WERI-Rb-1 (cell line): ENCODE data around the gene OGA.

ENCODE experiments used
- DNase-seq: peaks from one replicate; pipeline ENCODE4 v3.0.0-alpha.2; 2020
- H3K27ac ChIP-seq: fragments of 250-450 bp; sonication (Bioruptor Pico); 2 replicates; pipeline ENCODE4 v1.5.1; 2020; ENCODE audit warnings: mild to moderate bottlenecking, moderate library complexity
- H3K27me3 ChIP-seq: fragments of 250-450 bp; sonication (Bioruptor Pico); 2 replicates; pipeline ENCODE4 v1.5.1; 2021; ENCODE audit warnings: mild to moderate bottlenecking, low read depth, moderate library complexity; ENCODE audit not compliant: insufficient read depth, severe bottlenecking
- H3K36me3 ChIP-seq: fragments of 250-450 bp; sonication (Bioruptor Pico); 2 replicates; pipeline ENCODE4 v1.5.1; 2020; ENCODE audit warnings: mild to moderate bottlenecking, moderate library complexity
- H3K4me3 ChIP-seq: 2 replicates; pipeline ENCODE4 v1.5.1; 2011; ENCODE audit warnings: low read depth, mild to moderate bottlenecking, control low read depth, low read length
- H3K9me3 ChIP-seq: fragments of 250-450 bp; sonication (Bioruptor Pico); 2 replicates; pipeline ENCODE4 v1.5.1; 2021; ENCODE audit warnings: mild to moderate bottlenecking, moderate library complexity; ENCODE audit not compliant: severe bottlenecking
- TF ChIP-seq, protein P1 (sequence below): IDR thresholded peaks from 2 replicates; pipeline ENCODE4 v1.5.1; 2011; ENCODE audit warnings: low read depth, mild to moderate bottlenecking, control low read depth, inconsistent platforms, low read length

Gene OGA

DNA sequence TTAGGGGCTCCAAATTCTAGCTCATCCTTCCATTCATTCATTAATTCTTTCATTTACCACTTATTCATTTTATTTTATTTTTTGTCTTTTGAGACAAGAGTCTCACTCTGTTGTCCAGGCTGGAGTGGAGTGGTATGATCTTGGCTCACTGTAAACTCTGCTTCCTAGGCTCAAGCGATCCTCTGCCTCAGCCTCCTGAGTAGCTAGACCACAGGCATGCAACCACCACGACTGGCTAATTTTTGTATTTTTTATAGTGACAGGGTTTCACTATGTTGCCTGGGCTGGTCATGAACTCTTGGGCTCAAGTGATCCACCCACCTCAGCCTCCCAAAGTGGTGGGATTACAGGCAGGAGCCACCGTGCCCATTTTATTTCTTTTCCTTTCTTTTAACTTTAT, 74.0 kb downstream of the OGA start:
- no peaks in the 10 kb centered on the region for H3K36me3 ChIP-seq
- H3K4me3 ChIP-seq: no peak overlapping the region
- H3K27ac ChIP-seq: no peak overlapping the region
- TF ChIP-seq, protein P1, sequence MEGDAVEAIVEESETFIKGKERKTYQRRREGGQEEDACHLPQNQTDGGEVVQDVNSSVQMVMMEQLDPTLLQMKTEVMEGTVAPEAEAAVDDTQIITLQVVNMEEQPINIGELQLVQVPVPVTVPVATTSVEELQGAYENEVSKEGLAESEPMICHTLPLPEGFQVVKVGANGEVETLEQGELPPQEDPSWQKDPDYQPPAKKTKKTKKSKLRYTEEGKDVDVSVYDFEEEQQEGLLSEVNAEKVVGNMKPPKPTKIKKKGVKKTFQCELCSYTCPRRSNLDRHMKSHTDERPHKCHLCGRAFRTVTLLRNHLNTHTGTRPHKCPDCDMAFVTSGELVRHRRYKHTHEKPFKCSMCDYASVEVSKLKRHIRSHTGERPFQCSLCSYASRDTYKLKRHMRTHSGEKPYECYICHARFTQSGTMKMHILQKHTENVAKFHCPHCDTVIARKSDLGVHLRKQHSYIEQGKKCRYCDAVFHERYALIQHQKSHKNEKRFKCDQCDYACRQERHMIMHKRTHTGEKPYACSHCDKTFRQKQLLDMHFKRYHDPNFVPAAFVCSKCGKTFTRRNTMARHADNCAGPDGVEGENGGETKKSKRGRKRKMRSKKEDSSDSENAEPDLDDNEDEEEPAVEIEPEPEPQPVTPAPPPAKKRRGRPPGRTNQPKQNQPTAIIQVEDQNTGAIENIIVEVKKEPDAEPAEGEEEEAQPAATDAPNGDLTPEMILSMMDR: no peak
- no peaks in the 10 kb centered on the region for H3K9me3 ChIP-seq
- H3K27me3 ChIP-seq: no peaks in the 10 kb centered on the region
- DNase-seq: no peak

DNA sequence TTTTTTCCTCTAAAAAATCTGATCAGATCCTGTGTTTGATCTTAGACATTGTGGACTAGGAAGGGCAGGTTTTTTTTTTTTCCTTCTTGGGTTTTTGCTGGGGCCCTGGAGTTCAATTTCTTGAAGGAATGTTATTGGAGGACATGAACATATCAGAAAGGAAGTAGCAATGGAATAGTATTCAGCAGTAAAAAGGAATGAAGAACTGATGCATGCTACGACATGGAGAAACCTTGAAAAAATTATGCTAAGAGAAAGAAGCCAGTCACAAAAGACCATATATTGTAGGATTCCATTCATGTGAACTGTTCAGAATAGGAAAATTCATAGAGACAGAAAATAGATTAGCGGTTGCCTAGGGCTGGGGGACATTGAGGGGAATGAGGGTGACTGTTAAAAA, 76.3 kb downstream of the OGA start:
- TF ChIP-seq, protein P1: no peak
- no peaks in the 10 kb centered on the region for H3K27me3 ChIP-seq
- no peak overlapping the region for H3K27ac ChIP-seq
- no peaks in the 10 kb centered on the region for H3K36me3 ChIP-seq
- H3K4me3 ChIP-seq: no peak overlapping the region
- no peaks in the 10 kb centered on the region for H3K9me3 ChIP-seq
- no peak for DNase-seq

DNA sequence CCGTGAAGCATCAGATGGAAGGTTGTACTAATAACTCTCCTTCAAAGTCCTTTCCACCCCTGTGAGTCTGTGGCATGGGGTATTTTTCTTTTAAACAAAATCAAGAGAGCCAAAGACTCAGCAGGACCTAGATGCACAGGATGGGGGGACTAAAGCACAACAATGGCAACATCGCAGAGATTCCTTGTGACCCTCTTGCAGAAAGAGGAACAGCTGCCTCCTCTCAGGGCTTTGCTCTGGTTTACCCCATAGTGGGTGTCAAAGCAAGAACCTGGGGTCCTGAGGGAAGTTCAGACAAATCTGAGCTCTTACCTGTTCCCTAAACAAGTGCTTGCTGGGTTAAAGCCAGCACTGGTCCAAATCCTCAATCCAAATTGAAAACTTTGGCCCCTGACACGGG, 81.6 kb downstream of the OGA start:
- no peaks in the 10 kb centered on the region for H3K36me3 ChIP-seq
- no peak overlapping the region for H3K27ac ChIP-seq
- TF ChIP-seq, protein P1: no peak
- no peak overlapping the region for H3K4me3 ChIP-seq
- no peaks in the 10 kb centered on the region for H3K9me3 ChIP-seq
- H3K27me3 ChIP-seq: no peaks in the 10 kb centered on the region
- DNase-seq: no peak
